ENCODE data around the gene SGIP1. TPM values are rescaled to one million over a fixed set of nuclear protein-coding genes. Genes with fewer than 3 reads are reported as not detected.

SGIP1 gene
- polyA plus RNA-seq, 3 donors, result not detected

DNA sequence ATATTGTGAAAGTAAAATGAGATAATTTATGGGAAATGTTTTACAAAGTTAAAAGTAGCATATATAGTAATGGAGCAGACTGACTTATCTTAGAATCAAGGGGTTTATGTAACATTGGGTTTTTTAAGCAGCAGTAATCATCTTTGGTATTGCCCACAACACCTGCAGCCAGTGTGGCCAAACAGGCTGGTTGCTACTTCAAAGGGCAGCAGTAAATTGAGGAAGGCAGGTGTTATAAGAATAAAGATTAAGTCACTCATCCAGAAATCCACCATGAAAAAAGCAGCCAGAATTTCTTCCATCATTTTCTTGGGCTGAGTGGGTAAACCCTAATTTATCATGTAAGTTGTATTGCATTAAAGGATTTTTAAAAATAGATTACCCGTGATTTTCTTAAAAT is 235.0 kb downstream of the SGIP1 start:
- Mint-ChIP-seq H3K27ac (no peak overlapping the region), H3K9me3 (no peaks in the 10 kb centered on the region)

DNA sequence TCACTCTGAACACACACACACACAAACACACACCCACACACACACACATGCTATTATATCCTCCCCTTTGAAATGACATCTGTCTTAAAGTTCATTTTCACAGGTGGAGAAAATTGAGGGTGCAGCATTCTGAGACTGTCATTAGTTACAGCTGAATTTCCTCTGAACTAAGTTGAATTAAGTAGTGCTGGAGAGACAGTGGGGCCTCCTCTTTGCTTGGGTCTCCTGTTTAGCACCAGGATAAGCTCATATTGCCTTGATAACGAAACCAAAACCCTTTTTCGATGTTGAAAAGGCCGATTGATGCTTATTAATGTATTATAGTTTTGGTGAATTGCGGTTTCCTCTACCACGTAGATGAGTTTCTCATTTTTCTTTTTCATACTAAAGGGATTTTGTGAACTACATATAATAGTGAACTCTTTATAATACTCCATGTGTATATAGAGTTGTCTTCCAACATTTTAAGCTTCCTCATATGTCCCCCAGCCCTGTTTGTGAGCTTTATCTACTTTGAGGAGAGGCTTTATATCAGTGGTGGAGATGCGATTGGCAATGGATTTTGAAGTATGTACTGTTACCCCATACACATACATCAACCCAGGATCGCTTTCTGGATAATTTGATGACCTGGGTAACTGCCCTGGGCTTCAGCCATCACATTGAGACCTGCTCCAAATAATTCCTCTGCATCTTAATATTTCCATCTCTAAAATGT is 235.7 kb downstream of the SGIP1 start:
- no CpG with 5 or more reads among the region's 7 CpGs for WGBS (ENCODE audit: insufficient coverage)
- H3K27me3 Mint-ChIP-seq (ENCODE audit: low read depth in 3 of 3), result no peaks in the 10 kb centered on the region
- no peaks in the 10 kb centered on the region for H3K9me3 Mint-ChIP-seq
- no peak overlapping the region for H3K4me2 ChIP-seq (replicated peaks; ENCODE audit: extremely low read depth, low read length, poor library complexity, severe bottlenecking)
- H3K4me3 ChIP-seq (replicated peaks in 1 of 3; ENCODE audit: low read depth in 2 of 3, low read length in 3 of 3), result no peak overlapping the region
- no peak overlapping the region for H3K4me3 Mint-ChIP-seq
- DNase-seq, result no peak
- no peaks in the 10 kb centered on the region for H3K27me3 ChIP-seq (ENCODE audit: control insufficient read depth in 2 of 2, insufficient read depth in 2 of 2, low read length in 2 of 2)
- H2AFZ ChIP-seq (ENCODE audit: insufficient read depth, low read depth, low read length, poor library complexity, severe bottlenecking), result no peak overlapping the region
- H3K27ac ChIP-seq (ENCODE audit: low read depth in 1 of 2, low read length in 2 of 2), result no peak overlapping the region
- no peak overlapping the region for H3K27ac Mint-ChIP-seq
- no peak overlapping the region for H3K9ac ChIP-seq (ENCODE audit: insufficient read depth, low read length, poor library complexity, severe bottlenecking)
- H3K79me2 ChIP-seq (ENCODE audit: insufficient read depth, low read length), result no peaks in the 10 kb centered on the region
- H3K9me3 ChIP-seq (replicated peaks in 1 of 2; ENCODE audit: control insufficient read depth in 1 of 2, insufficient read depth in 1 of 2, low read length in 2 of 2), result no peaks in the 10 kb centered on the region
- peaks cover 3 to 14% of the 10 kb centered on the region in 2 donors for H3K36me3 Mint-ChIP-seq
- intact Hi-C loops (cut with micrococcal nuclease), result loop anchor here in 1 of 2 donors (10.0 kb wide), 1 partner anchor 155 kb away; the partner anchor contains the start of genes DNAI4 and MIER1
- H3K36me3 ChIP-seq (replicated peaks in 1 of 2; ENCODE audit: control insufficient read depth in 1 of 2, insufficient read depth in 2 of 2, low read length in 2 of 2), result no peaks in the 10 kb centered on the region
- peaks cover 2% of the 10 kb centered on the region for H3K4me1 Mint-ChIP-seq
- TF ChIP-seq, protein P1, sequence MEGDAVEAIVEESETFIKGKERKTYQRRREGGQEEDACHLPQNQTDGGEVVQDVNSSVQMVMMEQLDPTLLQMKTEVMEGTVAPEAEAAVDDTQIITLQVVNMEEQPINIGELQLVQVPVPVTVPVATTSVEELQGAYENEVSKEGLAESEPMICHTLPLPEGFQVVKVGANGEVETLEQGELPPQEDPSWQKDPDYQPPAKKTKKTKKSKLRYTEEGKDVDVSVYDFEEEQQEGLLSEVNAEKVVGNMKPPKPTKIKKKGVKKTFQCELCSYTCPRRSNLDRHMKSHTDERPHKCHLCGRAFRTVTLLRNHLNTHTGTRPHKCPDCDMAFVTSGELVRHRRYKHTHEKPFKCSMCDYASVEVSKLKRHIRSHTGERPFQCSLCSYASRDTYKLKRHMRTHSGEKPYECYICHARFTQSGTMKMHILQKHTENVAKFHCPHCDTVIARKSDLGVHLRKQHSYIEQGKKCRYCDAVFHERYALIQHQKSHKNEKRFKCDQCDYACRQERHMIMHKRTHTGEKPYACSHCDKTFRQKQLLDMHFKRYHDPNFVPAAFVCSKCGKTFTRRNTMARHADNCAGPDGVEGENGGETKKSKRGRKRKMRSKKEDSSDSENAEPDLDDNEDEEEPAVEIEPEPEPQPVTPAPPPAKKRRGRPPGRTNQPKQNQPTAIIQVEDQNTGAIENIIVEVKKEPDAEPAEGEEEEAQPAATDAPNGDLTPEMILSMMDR (IDR thresholded peaks at IDR 0.05), result no peak
- no peaks in the 10 kb centered on the region for H3K4me1 ChIP-seq (ENCODE audit: control insufficient read depth in 1 of 2, insufficient read depth in 2 of 2, low read length in 2 of 2)
- no peaks in the 10 kb centered on the region for H4K20me1 ChIP-seq (ENCODE audit: insufficient read depth, low read length)

More for the DNA sequence above, 235.0 kb downstream of the SGIP1 start:
- no peaks in the 10 kb centered on the region for H3K27me3 Mint-ChIP-seq (ENCODE audit: low read depth in 3 of 3)
- no peaks in the 10 kb centered on the region for H3K79me2 ChIP-seq (ENCODE audit: insufficient read depth, low read length)
- H3K9ac ChIP-seq (ENCODE audit: insufficient read depth, low read length, poor library complexity, severe bottlenecking), result no peak overlapping the region
- H3K4me2 ChIP-seq (replicated peaks; ENCODE audit: extremely low read depth, low read length, poor library complexity, severe bottlenecking), result no peak overlapping the region
- no peak overlapping the region for H3K4me3 Mint-ChIP-seq
- intact Hi-C loops (cut with micrococcal nuclease), result loop anchor here in 1 of 2 donors (10.0 kb wide), 1 partner anchor 156 kb away; the partner anchor contains the start of genes DNAI4 and MIER1
- H3K36me3 Mint-ChIP-seq, result peaks cover 3 to 12% of the 10 kb centered on the region in 2 donors
- H3K27me3 ChIP-seq (ENCODE audit: control insufficient read depth in 2 of 2, insufficient read depth in 2 of 2, low read length in 2 of 2), result no peaks in the 10 kb centered on the region
- TF ChIP-seq, protein P1 (IDR thresholded peaks at IDR 0.05), result no peak
- no peaks in the 10 kb centered on the region for H3K9me3 ChIP-seq (replicated peaks in 1 of 2; ENCODE audit: control insufficient read depth in 1 of 2, insufficient read depth in 1 of 2, low read length in 2 of 2)
- H3K27ac ChIP-seq (ENCODE audit: low read depth in 1 of 2, low read length in 2 of 2), result no peak overlapping the region
- no peaks in the 10 kb centered on the region for H3K4me1 ChIP-seq (ENCODE audit: control insufficient read depth in 1 of 2, insufficient read depth in 2 of 2, low read length in 2 of 2)
- no peak for DNase-seq
- H4K20me1 ChIP-seq (ENCODE audit: insufficient read depth, low read length), result no peaks in the 10 kb centered on the region
- WGBS (ENCODE audit: insufficient coverage), result no CpG with 5 or more reads among the region's 1 CpG
- no peak overlapping the region for H2AFZ ChIP-seq (ENCODE audit: insufficient read depth, low read depth, low read length, poor library complexity, severe bottlenecking)
- no peaks in the 10 kb centered on the region for H3K36me3 ChIP-seq (replicated peaks in 1 of 2; ENCODE audit: control insufficient read depth in 1 of 2, insufficient read depth in 2 of 2, low read length in 2 of 2)
- H3K4me1 Mint-ChIP-seq, result peaks cover 2% of the 10 kb centered on the region
- no peak overlapping the region for H3K4me3 ChIP-seq (replicated peaks in 1 of 3; ENCODE audit: low read depth in 2 of 3, low read length in 3 of 3)

Measured in CD14-positive monocyte (primary cell).